Esophagus muscularis mucosa (tissue), 4 donors: ENCODE measurements around the gene MSH2. TPM values are rescaled to one million over a fixed set of nuclear protein-coding genes. Genes with fewer than 3 reads are reported as not detected.
"Not testable (repeated sequence)": the region's sequence is repeated elsewhere in the genome, so short reads cannot be mapped to it uniquely, and the experiment has no call there.

Experiments used
- DNase-seq: peaks from one replicate; pipeline ENCODE4 v3.0.0-alpha.2; 2017; ENCODE audit errors: extremely low spot score
- H3K27ac ChIP-seq, 4 donors: fragments of 200-600 bp; sonication (generic); replicated peaks in 1 of 4; 1 replicate in 3 of 4; 2 replicates in 1 of 4; pipeline ENCODE4 v1.5.1; 2016 to 2019; ENCODE audit warnings: mild to moderate bottlenecking in 1 of 4
- H3K27me3 ChIP-seq, 4 donors: fragments of 200-600 bp; sonication (generic); one replicate each; pipeline versions ENCODE4 v1.5.1 to v1.6.0; 2016 to 2019
- H3K36me3 ChIP-seq, 4 donors: fragments of 200-600 bp; sonication (generic); one replicate each; pipeline ENCODE4 v1.5.1; 2016 to 2019
- H3K4me1 ChIP-seq, 4 donors: fragments of 200-600 bp; sonication (generic); one replicate each; pipeline ENCODE4 v1.5.1; 2016 to 2019
- H3K4me3 ChIP-seq, 4 donors: fragments of 200-600 bp; sonication (generic); 1 replicate in 2 of 4; 2 replicates in 2 of 4; pipeline ENCODE4 v1.5.1; 2016 to 2019; ENCODE audit warnings: mild to moderate bottlenecking in 4 of 4, moderate library complexity in 1 of 4
- H3K9me3 ChIP-seq, 4 donors: fragments of 200-600 bp; sonication (generic); 1 replicate in 3 of 4; 2 replicates in 1 of 4; pipeline ENCODE4 v1.5.1; 2016 to 2019
- CTCF ChIP-seq, 3 experiments: fragments of 200-600 bp in 2 of 3; fragments of 450-650 bp in 1 of 3; sonication (generic) in 2 of 3; IDR thresholded peaks; one replicate each; pipeline ENCODE4 v1.5.1; 2017 to 2019; ENCODE audit warnings: antibody characterized with exemption in 3 of 3, mild to moderate bottlenecking in 2 of 3, moderate library complexity in 1 of 3
- EP300 ChIP-seq: sonication (generic); formaldehyde crosslinking; IDR thresholded peaks from one replicate; pipeline ENCODE4 v1.6.1; 2017; ENCODE audit warnings: antibody characterized with exemption
- POLR2A ChIP-seq: fragments of 450-650 bp; IDR thresholded peaks from one replicate; pipeline ENCODE4 v1.6.1; 2017; ENCODE audit warnings: antibody characterized with exemption, moderate library complexity, mild to moderate bottlenecking, low read depth
- POLR2AphosphoS5 ChIP-seq, 2 donors: sonication (generic); formaldehyde crosslinking; IDR thresholded peaks; one replicate each; pipeline ENCODE4 v1.6.1; 2017; ENCODE audit warnings: antibody characterized with exemption in 2 of 2
- WGBS: methylation state at CpG from one replicate; pipeline ENCODE4 v1.1.5; 2018; 5-methylcytosine and 5-hydroxymethylcytosine counted together
- intact Hi-C: fragments of 100-400 bp; cut with DNase I; formaldehyde crosslinking; loops from one replicate; pipeline ENCODE4 v1.15.1; 2023
- total RNA-seq, 4 donors: library from RNA; depleted of rRNA; stranded (reverse); fragments of >200 nt; gene quantifications; one replicate each; pipeline versions ENCODE4 v1.1.0 to v1.2.1, GENCODE V29; 2016

The MSH2 gene
- total RNA-seq, 4 donors from 2014 or later: 5.6 to 9.9 (median 7.6) TPM

- Histone ChIP-seq H3K4me3 (no peak overlapping the region), H3K27me3 (no peaks in the 10 kb centered on the region), H3K4me1 (no peaks in the 10 kb centered on the region), H3K9me3 (no peaks in the 10 kb centered on the region), H3K36me3 (peaks cover 0 to 23% (median 6%) of the 10 kb centered on the region in 4 donors), H3K27ac (no peak overlapping the region)
- intact Hi-C loops: no loop called here
- no peak for TF ChIP-seq POLR2AphosphoS5 (IDR thresholded peaks at IDR 0.05)
- TF ChIP-seq POLR2A: no peak
- TF ChIP-seq EP300: no peak
- no peak for TF ChIP-seq CTCF (IDR thresholded peaks at IDR 0.05)
- no peak for DNase-seq
Observed at GRCh38 chr2:47451790-47452189, 48.8 kb downstream of the MSH2 start.

GRCh38 chr2:47452761-47453160 is 49.8 kb downstream of the MSH2 start:
- H3K27ac ChIP-seq: no peak overlapping the region
- intact Hi-C loops: no loop called here
- H3K4me1 ChIP-seq: no peaks in the 10 kb centered on the region
- peaks cover 0 to 18% (median 6%) of the 10 kb centered on the region in 4 donors for H3K36me3 ChIP-seq
- no peaks in the 10 kb centered on the region for H3K9me3 ChIP-seq
- no peak overlapping the region for H3K4me3 ChIP-seq
- H3K27me3 ChIP-seq: no peaks in the 10 kb centered on the region
- TF ChIP-seq EP300: no peak
- no peak for TF ChIP-seq POLR2A
- TF ChIP-seq CTCF (IDR thresholded peaks at IDR 0.05): no peak
- TF ChIP-seq POLR2AphosphoS5 (IDR thresholded peaks at IDR 0.05): no peak
- WGBS: 86% methylated on average over 2 of the region's 2 CpGs
- DNase-seq: no peak

GRCh38 chr2:47454818-47455217 is 51.9 kb downstream of the MSH2 start:
- 96% methylated on average over 5 of the region's 5 CpGs for WGBS
- H3K9me3 ChIP-seq, intact Hi-C loops, H3K27me3 ChIP-seq, DNase-seq, H3K27ac ChIP-seq, H3K4me3 ChIP-seq, H3K4me1 ChIP-seq: not testable (repeated sequence)
- H3K36me3 ChIP-seq: peaks cover 0 to 12% (median 3%) of the 10 kb centered on the region in 4 donors

GRCh38 chr2:47455411-47455810 is 52.5 kb downstream of the MSH2 start:
- intact Hi-C loops: no loop called here
- Histone ChIP-seq H3K27ac (no peak overlapping the region), H3K4me1 (no peaks in the 10 kb centered on the region), H3K36me3 (peaks cover 0 to 9% (median 2%) of the 10 kb centered on the region in 4 donors), H3K9me3 (no peaks in the 10 kb centered on the region), H3K4me3 (no peak overlapping the region), H3K27me3 (no peaks in the 10 kb centered on the region)
- 94% methylated on average over 3 of the region's 3 CpGs for WGBS
- no peak for DNase-seq
- TF ChIP-seq CTCF (IDR thresholded peaks at IDR 0.05): no peak
- no peak for TF ChIP-seq POLR2AphosphoS5 (IDR thresholded peaks at IDR 0.05)
- TF ChIP-seq POLR2A: no peak

- no peaks in the 10 kb centered on the region for H3K4me1 ChIP-seq
- H3K9me3 ChIP-seq: no peaks in the 10 kb centered on the region
- H3K4me3 ChIP-seq: no peak overlapping the region
- peaks cover 0 to 5% (median 2%) of the 10 kb centered on the region in 4 donors for H3K36me3 ChIP-seq
- no peak overlapping the region for H3K27ac ChIP-seq
- no peak for TF ChIP-seq POLR2A
- no peak for TF ChIP-seq POLR2AphosphoS5 (IDR thresholded peaks at IDR 0.05)
- TF ChIP-seq CTCF (IDR thresholded peaks at IDR 0.05): no peak
- no peak for TF ChIP-seq EP300
- 80% methylated on average over 3 of the region's 3 CpGs for WGBS
- intact Hi-C loops: no loop called here
- no peaks in the 10 kb centered on the region for H3K27me3 ChIP-seq
- DNase-seq: no peak
Observed at GRCh38 chr2:47456851-47457250, 53.9 kb downstream of the MSH2 start.
